Measurements from ENCODE around the gene TSPAN1.

DNA sequence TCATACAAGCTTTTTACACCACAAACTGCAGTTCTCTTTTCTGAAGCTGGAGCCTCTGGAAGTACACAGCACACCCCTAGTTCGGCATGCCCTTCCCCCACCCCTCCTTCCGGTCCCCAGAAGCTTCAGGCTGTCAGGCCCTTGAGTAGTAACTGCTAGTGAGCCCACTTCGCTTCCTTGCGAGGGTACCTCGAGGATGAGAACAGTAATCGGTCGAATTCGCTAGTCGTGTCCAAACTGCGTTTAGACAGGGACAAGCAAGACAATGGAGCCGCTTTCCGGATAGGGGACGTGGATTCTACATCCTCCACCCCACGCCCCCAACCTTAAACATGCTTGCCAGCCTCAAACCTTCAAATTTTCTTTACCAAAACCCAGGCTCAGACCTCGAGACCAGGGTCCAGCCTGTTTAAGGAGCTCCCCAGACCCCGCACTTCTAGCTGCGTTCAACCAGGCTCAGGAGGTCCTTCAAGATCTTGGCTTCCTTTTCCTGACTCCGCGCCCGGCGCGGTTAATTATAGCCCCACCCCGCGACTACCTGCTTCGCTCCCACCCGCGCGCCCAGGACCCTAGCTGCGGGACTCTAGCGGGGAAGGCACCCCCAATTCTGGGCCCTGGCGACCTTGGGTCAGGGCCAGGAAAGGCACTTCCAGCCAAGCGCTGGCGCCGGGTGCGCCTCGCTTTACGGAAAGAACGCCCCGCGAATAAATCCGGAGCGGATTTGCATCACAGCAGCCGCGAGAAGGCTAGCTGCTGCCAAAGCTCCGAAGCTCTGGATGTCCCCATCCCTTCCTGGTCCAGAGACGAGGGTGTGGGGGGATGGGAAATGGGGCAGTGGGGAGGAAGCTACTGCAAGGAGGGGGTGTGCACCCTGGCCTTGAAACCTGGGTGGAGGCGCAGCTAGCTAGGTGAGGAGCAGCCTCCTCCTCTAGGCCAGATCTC is 8.1 kb upstream of the TSPAN1 start:
- TF ChIP-seq, protein P1, sequence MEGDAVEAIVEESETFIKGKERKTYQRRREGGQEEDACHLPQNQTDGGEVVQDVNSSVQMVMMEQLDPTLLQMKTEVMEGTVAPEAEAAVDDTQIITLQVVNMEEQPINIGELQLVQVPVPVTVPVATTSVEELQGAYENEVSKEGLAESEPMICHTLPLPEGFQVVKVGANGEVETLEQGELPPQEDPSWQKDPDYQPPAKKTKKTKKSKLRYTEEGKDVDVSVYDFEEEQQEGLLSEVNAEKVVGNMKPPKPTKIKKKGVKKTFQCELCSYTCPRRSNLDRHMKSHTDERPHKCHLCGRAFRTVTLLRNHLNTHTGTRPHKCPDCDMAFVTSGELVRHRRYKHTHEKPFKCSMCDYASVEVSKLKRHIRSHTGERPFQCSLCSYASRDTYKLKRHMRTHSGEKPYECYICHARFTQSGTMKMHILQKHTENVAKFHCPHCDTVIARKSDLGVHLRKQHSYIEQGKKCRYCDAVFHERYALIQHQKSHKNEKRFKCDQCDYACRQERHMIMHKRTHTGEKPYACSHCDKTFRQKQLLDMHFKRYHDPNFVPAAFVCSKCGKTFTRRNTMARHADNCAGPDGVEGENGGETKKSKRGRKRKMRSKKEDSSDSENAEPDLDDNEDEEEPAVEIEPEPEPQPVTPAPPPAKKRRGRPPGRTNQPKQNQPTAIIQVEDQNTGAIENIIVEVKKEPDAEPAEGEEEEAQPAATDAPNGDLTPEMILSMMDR (IDR thresholded peaks at IDR 0.05) = no peak
- no peak for TF ChIP-seq POLR2AphosphoS5 (IDR thresholded peaks at IDR 0.05)
